SU-DHL-6 (cell line): Measurements from ENCODE around the gene PAM16.

Experiments
- H2AFZ ChIP-seq: fragments of 200-600 bp; sonication (generic); 2 replicates; pipeline ENCODE4 v1.6.1; 2014; ENCODE audit warnings: low read depth, mild to moderate bottlenecking, moderate library complexity, mixed read lengths, antibody characterized with exemption, low read length; ENCODE audit not compliant: severe bottlenecking
- H3F3A ChIP-seq: fragments of 200-600 bp; shearing (Covaris generic); 2 replicates; pipeline ENCODE4 v1.6.0; 2016; ENCODE audit warnings: antibody characterized with exemption, mild to moderate bottlenecking; ENCODE audit not compliant: insufficient read depth
- H3K27ac ChIP-seq: fragments of 200-600 bp; sonication (generic); 2 replicates; pipeline ENCODE4 v1.5.1; 2016; ENCODE audit warnings: low read depth, mild to moderate bottlenecking, low read length, moderate library complexity, mixed read lengths
- H3K27me3 ChIP-seq: fragments of 200-600 bp; sonication (generic), shearing (Covaris generic); 2 replicates; pipeline ENCODE4 v1.6.0; 2014; ENCODE audit warnings: mild to moderate bottlenecking, low read length
- H3K36me3 ChIP-seq: fragments of 200-600 bp; sonication (generic); 2 replicates; pipeline ENCODE4 v1.6.1; 2014; ENCODE audit warnings: mild to moderate bottlenecking, low read length, mixed read lengths
- H3K4me2 ChIP-seq: fragments of 300-600, 200-600 bp; shearing (Covaris generic), sonication (generic); 2 replicates; pipeline ENCODE4 v1.6.0; 2014; ENCODE audit warnings: low read length, low read depth, mild to moderate bottlenecking; ENCODE audit not compliant: poor library complexity, severe bottlenecking
- H3K4me3 ChIP-seq: fragments of 200-600 bp; sonication (generic); 2 replicates; pipeline ENCODE4 v1.5.1; 2014; ENCODE audit warnings: antibody characterized with exemption, low read length, mild to moderate bottlenecking, mixed read lengths; ENCODE audit not compliant: insufficient read depth, poor library complexity, severe bottlenecking
- H3K79me2 ChIP-seq: fragments of 200-600 bp; sonication (generic); 2 replicates; pipeline ENCODE4 v1.6.1; 2014; ENCODE audit warnings: mild to moderate bottlenecking, low read length, moderate library complexity; ENCODE audit not compliant: insufficient read depth
- H3K9ac ChIP-seq: fragments of 200-600 bp; sonication (generic); 2 replicates; pipeline ENCODE4 v1.7.0; 2014; ENCODE audit warnings: mild to moderate bottlenecking, low read length
- H3K9me2 ChIP-seq: fragments of 200-600 bp; sonication (generic); replicated peaks from 2 replicates; pipeline ENCODE4 v1.6.1; 2014; ENCODE audit warnings: low read length; ENCODE audit not compliant: insufficient read depth
- H3K9me3 ChIP-seq: fragments of 200-600 bp; sonication (generic); 2 replicates; pipeline ENCODE4 v1.6.1; 2014; ENCODE audit warnings: low read length, mixed read lengths; ENCODE audit not compliant: insufficient read depth
- H4K20me1 ChIP-seq: fragments of 200-600 bp; sonication (generic); 2 replicates; pipeline ENCODE4 v1.6.1; 2014; ENCODE audit warnings: low read depth, mild to moderate bottlenecking, antibody characterized with exemption, low read length, moderate library complexity, mixed read lengths
- EZH2phosphoT487 ChIP-seq: fragments of 200-600 bp; sonication (generic), shearing (Covaris generic); conservative IDR thresholded peaks from 2 replicates; pipeline ENCODE4 v1.6.1; 2018; ENCODE audit warnings: mild to moderate bottlenecking, antibody characterized with exemption, low read length, moderate library complexity, mixed read lengths
- TF ChIP-seq, protein P1 (sequence below): fragments of 200-600 bp; sonication (generic); IDR thresholded peaks from one replicate; pipeline ENCODE4 v1.5.1; 2017; ENCODE audit warnings: antibody characterized with exemption, mild to moderate bottlenecking, low read length, moderate library complexity; ENCODE audit not compliant: insufficient read depth, poor library complexity, severe bottlenecking

The PAM16 gene

GRCh38 chr16:4332083-4332482 is 19.0 kb downstream of the PAM16 start:
- no peak overlapping the region for H3K4me2 ChIP-seq
- no peaks in the 10 kb centered on the region for H3K79me2 ChIP-seq
- no peak overlapping the region for H3K4me3 ChIP-seq
- no peak overlapping the region for H2AFZ ChIP-seq
- no peak overlapping the region for H3K9ac ChIP-seq
- no peaks in the 10 kb centered on the region for H3F3A ChIP-seq
- no peaks in the 10 kb centered on the region for H3K9me3 ChIP-seq
- TF ChIP-seq, protein P1, sequence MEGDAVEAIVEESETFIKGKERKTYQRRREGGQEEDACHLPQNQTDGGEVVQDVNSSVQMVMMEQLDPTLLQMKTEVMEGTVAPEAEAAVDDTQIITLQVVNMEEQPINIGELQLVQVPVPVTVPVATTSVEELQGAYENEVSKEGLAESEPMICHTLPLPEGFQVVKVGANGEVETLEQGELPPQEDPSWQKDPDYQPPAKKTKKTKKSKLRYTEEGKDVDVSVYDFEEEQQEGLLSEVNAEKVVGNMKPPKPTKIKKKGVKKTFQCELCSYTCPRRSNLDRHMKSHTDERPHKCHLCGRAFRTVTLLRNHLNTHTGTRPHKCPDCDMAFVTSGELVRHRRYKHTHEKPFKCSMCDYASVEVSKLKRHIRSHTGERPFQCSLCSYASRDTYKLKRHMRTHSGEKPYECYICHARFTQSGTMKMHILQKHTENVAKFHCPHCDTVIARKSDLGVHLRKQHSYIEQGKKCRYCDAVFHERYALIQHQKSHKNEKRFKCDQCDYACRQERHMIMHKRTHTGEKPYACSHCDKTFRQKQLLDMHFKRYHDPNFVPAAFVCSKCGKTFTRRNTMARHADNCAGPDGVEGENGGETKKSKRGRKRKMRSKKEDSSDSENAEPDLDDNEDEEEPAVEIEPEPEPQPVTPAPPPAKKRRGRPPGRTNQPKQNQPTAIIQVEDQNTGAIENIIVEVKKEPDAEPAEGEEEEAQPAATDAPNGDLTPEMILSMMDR = no peak
- TF ChIP-seq EZH2phosphoT487 = no peak
- H3K9me2 ChIP-seq = no peaks in the 10 kb centered on the region
- no peaks in the 10 kb centered on the region for H3K36me3 ChIP-seq
- H3K27me3 ChIP-seq = no peaks in the 10 kb centered on the region
- no peak overlapping the region for H3K27ac ChIP-seq
- H4K20me1 ChIP-seq = no peaks in the 10 kb centered on the region

DNA sequence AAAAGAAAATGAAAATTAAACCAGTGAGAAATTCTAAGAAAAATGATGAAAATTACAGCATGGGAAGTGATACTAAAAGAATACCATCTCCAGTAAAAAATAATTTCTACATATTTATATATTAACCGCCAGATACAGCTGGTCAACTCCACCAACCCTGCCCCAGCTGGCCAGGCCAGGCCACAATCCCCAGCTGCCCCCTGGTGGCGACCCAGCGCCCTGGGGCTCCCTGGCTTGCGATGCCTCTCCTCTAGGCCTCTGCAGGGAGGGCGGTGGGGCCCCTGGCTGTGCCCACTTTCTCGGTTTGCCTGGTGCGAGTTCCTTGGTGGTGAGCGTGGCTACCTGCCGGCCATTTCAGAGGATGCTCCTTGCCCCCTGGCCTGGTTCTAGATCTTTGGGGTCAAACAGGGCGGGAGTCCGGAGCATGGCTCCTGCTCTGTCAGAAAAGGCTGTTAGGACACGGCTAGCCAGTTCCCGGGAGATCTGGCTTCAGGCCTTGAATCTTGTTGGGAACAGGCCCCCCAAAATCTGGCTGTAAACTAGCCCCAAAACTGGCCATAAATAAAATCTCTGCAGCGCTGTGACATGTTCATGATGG is 20.7 kb downstream of the PAM16 start:
- no peaks in the 10 kb centered on the region for H3K9me2 ChIP-seq
- H3K9ac ChIP-seq = no peak overlapping the region
- H3F3A ChIP-seq = no peaks in the 10 kb centered on the region
- H3K27me3 ChIP-seq = no peaks in the 10 kb centered on the region
- H3K27ac ChIP-seq = no peak overlapping the region
- no peak overlapping the region for H2AFZ ChIP-seq
- no peaks in the 10 kb centered on the region for H3K9me3 ChIP-seq
- no peaks in the 10 kb centered on the region for H4K20me1 ChIP-seq
- H3K4me2 ChIP-seq = no peak overlapping the region
- H3K36me3 ChIP-seq = no peaks in the 10 kb centered on the region
- TF ChIP-seq EZH2phosphoT487 = no peak
- TF ChIP-seq, protein P1 = peak; percentile 85
- H3K79me2 ChIP-seq = no peaks in the 10 kb centered on the region
- H3K4me3 ChIP-seq = no peak overlapping the region

DNA sequence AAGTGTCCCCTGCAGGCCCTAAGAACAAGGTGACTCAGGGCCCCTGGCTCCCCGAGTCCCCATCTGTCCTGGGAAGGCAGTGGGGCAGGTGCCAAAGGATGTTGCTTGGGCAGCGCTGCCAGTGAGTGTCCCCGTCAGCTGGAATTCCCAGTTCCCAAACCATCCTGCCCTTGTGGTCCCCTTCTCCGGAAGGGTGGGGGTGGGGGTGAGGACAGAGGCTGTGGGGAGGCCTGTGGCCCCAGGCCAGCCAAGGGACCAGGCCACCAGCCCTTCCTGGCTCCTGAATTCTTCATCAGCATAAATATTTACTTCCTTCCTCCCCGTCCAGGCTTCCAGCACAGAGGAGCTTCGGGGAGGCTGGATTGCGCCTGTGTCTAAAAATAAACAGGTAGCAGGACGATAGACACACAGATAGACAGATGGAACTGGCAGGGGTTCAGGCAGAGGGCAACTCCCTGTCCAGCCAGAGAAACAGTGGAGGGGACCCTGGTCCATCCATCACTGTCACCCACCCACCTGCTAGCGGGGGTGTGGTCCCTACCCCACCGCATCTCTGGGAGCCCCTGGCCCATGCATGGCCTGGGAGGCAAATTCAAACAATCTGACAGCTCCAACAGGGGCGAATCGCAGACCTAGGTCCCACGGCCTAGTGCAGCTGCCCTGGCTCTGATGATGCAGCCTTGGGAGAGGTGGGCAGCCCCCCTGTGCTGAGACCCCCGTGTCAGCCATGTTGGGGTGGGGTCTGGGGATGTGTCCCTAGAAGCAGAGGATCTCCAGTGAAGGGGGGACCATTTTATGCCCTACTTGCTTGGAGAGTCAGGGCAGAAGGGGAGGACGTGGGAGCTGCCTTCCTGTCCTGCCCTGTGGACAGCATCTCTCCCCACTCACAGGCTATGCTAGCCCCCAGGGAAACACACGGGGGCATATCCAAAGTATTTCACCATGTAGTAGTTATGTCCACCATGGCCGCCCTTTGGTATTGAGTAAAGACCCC is 22.0 kb downstream of the PAM16 start:
- Histone ChIP-seq H3K9me2 (no peaks in the 10 kb centered on the region), H3K79me2 (no peaks in the 10 kb centered on the region), H2AFZ (no peak overlapping the region), H3K36me3 (no peaks in the 10 kb centered on the region), H3K9ac (no peak overlapping the region), H3K27ac (no peak overlapping the region), H3F3A (no peaks in the 10 kb centered on the region), H3K9me3 (no peaks in the 10 kb centered on the region), H3K4me3 (no peak overlapping the region), H4K20me1 (no peaks in the 10 kb centered on the region), H3K4me2 (no peak overlapping the region), H3K27me3 (no peaks in the 10 kb centered on the region)
- TF ChIP-seq EZH2phosphoT487 = no peak
- TF ChIP-seq, protein P1 = no peak
